B cell (primary cell): Measurements from ENCODE around the gene DNAJC21.

ENCODE experiments used
- CTCF ChIP-seq: fragments of 200-600 bp; IDR thresholded peaks from one replicate; pipeline ENCODE4 v1.8.0; 2022; ENCODE audit warnings: antibody characterized with exemption, mild to moderate bottlenecking
- EZH2 ChIP-seq: IDR thresholded peaks from 2 replicates; pipeline ENCODE4 v1.6.1; 2012; ENCODE audit warnings: borderline replicate concordance, low read depth, mild to moderate bottlenecking, moderate library complexity, low read length; ENCODE audit not compliant: insufficient read depth, poor library complexity, severe bottlenecking

- no peak for TF ChIP-seq CTCF
- no peak for TF ChIP-seq EZH2
These were observed 48.1 kb upstream of the DNAJC21 start for GRCh38 chr5:34881246-34881645.
